H9 (cell line): ENCODE measurements around the gene MROH7. TPM values are rescaled to one million over a fixed set of nuclear protein-coding genes. Genes with fewer than 3 reads are reported as not detected.

Experiments
- DNase-seq: peaks from one replicate; pipeline ENCODE4 v3.0.0-alpha.2; 2017
- H2AFZ ChIP-seq: one replicate; pipeline ENCODE4 v1.6.1; 2013; ENCODE audit warnings: mild to moderate bottlenecking, low read length, control low read depth, moderate library complexity
- H2AK5ac ChIP-seq: 2 replicates; pipeline ENCODE4 v1.6.1; 2013; ENCODE audit warnings: low read length, control low read depth, mixed read lengths; ENCODE audit not compliant: insufficient read length
- H2BK120ac ChIP-seq: one replicate; pipeline ENCODE4 v1.6.1; 2013; ENCODE audit warnings: low read depth, mild to moderate bottlenecking, low read length, control low read depth, inconsistent platforms; ENCODE audit not compliant: poor library complexity, severe bottlenecking
- H2BK12ac ChIP-seq: 2 replicates; pipeline ENCODE4 v1.6.1; 2013; ENCODE audit warnings: low read length, control low read depth, mixed read lengths, low read depth; ENCODE audit not compliant: insufficient read length
- H2BK15ac ChIP-seq: 2 replicates; pipeline ENCODE4 v1.6.1; 2013; ENCODE audit warnings: low read depth, low read length, control low read depth
- H2BK20ac ChIP-seq: one replicate; pipeline ENCODE4 v1.6.1; 2013; ENCODE audit warnings: low read depth, mild to moderate bottlenecking, low read length, control low read depth, inconsistent platforms; ENCODE audit not compliant: poor library complexity, severe bottlenecking
- H2BK5ac ChIP-seq: 2 replicates; pipeline ENCODE4 v1.6.1; 2013; ENCODE audit warnings: low read length, control low read depth, mixed read lengths; ENCODE audit not compliant: insufficient read length
- H3K14ac ChIP-seq: 2 replicates; pipeline ENCODE4 v1.6.1; 2013; ENCODE audit warnings: low read length, control low read depth; ENCODE audit not compliant: insufficient read depth
- H3K18ac ChIP-seq: 2 replicates; pipeline ENCODE4 v1.6.1; 2013; ENCODE audit warnings: low read depth, mild to moderate bottlenecking, mixed read lengths, low read length, control low read depth; ENCODE audit not compliant: insufficient read length
- H3K23ac ChIP-seq: 2 replicates; pipeline ENCODE4 v1.6.1; 2013; ENCODE audit warnings: low read length, control low read depth, mixed read lengths, low read depth; ENCODE audit not compliant: insufficient read length
- H3K23me2 ChIP-seq: 2 replicates; pipeline ENCODE4 v1.6.1; 2013; ENCODE audit warnings: low read depth, mild to moderate bottlenecking, mixed read lengths, low read length, control low read depth; ENCODE audit not compliant: insufficient read length, poor library complexity, severe bottlenecking
- H3K27ac ChIP-seq: 2 replicates; pipeline ENCODE4 v1.5.1; 2013; ENCODE audit warnings: low read length, control low read depth, mixed read lengths, low read depth; ENCODE audit not compliant: insufficient read length
- H3K27me3 ChIP-seq: 2 replicates; pipeline ENCODE4 v1.6.1; 2013; ENCODE audit warnings: low read length, control low read depth, inconsistent platforms; ENCODE audit not compliant: insufficient read depth
- H3K4ac ChIP-seq: 2 replicates; pipeline ENCODE4 v1.6.1; 2013; ENCODE audit warnings: low read depth, mild to moderate bottlenecking, control low read depth, inconsistent platforms, low read length, moderate library complexity
- H3K4me1 ChIP-seq: 2 replicates; pipeline ENCODE4 v1.6.1; 2013; ENCODE audit warnings: low read length, control low read depth, inconsistent platforms; ENCODE audit not compliant: insufficient read depth
- H3K4me2 ChIP-seq: 2 replicates; pipeline ENCODE4 v1.6.1; 2013; ENCODE audit warnings: low read length, control low read depth, mixed read lengths; ENCODE audit not compliant: insufficient read length, insufficient read depth
- H3K56ac ChIP-seq: 2 replicates; pipeline ENCODE4 v1.6.1; 2013; ENCODE audit warnings: low read depth, mild to moderate bottlenecking, mixed read lengths, low read length, control low read depth; ENCODE audit not compliant: insufficient read length
- H3K79me1 ChIP-seq: 2 replicates; pipeline ENCODE4 v1.6.1; 2013; ENCODE audit warnings: low read depth, mild to moderate bottlenecking, moderate library complexity, low read length, control low read depth, inconsistent platforms; ENCODE audit not compliant: insufficient read depth, poor library complexity, severe bottlenecking
- H3K79me2 ChIP-seq: 2 replicates; pipeline ENCODE4 v1.6.1; 2013; ENCODE audit warnings: low read length, control low read depth, inconsistent platforms; ENCODE audit not compliant: insufficient read depth
- H3K9ac ChIP-seq: 2 replicates; pipeline ENCODE4 v1.6.1; 2013; ENCODE audit warnings: low read length, control low read depth, mixed read lengths; ENCODE audit not compliant: insufficient read length; ENCODE audit errors: extremely low read depth
- H3K9me3 ChIP-seq: one replicate; pipeline ENCODE4 v1.6.1; 2013; ENCODE audit warnings: low read depth, low read length, inconsistent platforms; ENCODE audit not compliant: control insufficient read depth
- H3T11ph ChIP-seq: one replicate; pipeline ENCODE4 v1.6.1; 2013; ENCODE audit warnings: mild to moderate bottlenecking, low read length, control low read depth, inconsistent platforms
- H4K20me1 ChIP-seq: one replicate; pipeline ENCODE4 v1.6.1; 2013; ENCODE audit not compliant: control insufficient read depth, insufficient read length, insufficient read depth
- H4K5ac ChIP-seq: 2 replicates; pipeline ENCODE4 v1.6.1; 2013; ENCODE audit warnings: low read depth, mild to moderate bottlenecking, mixed read lengths, low read length, control low read depth; ENCODE audit not compliant: insufficient read length
- H4K8ac ChIP-seq: replicated peaks from 2 replicates; pipeline ENCODE4 v1.6.1; 2013; ENCODE audit warnings: low read length, control low read depth, mixed read lengths, low read depth; ENCODE audit not compliant: insufficient read length
- H4K91ac ChIP-seq: 2 replicates; pipeline ENCODE4 v1.6.1; 2013; ENCODE audit warnings: low read depth, mild to moderate bottlenecking, moderate library complexity, mixed read lengths, low read length, control low read depth; ENCODE audit not compliant: insufficient read length
- H3K27ac Mint-ChIP-seq, 3 experiments: 2 replicates in 2 of 3; 3 replicates in 1 of 3; pipeline ENCODE4 v1.8.0; 2020 to 2021; ENCODE audit warnings: mixed read lengths in 3 of 3, mild to moderate bottlenecking in 1 of 3, moderate library complexity in 1 of 3
- H3K27me3 Mint-ChIP-seq: 2 replicates; pipeline ENCODE4 v1.8.0; 2021; ENCODE audit warnings: low read depth, mild to moderate bottlenecking, moderate library complexity, mixed read lengths
- H3K36me3 Mint-ChIP-seq, 3 experiments: 2 replicates in 2 of 3; 3 replicates in 1 of 3; pipeline ENCODE4 v1.8.0; 2020 to 2021; ENCODE audit warnings: low read depth in 3 of 3, mixed read lengths in 3 of 3; ENCODE audit not compliant: insufficient read depth in 1 of 3
- H3K4me1 Mint-ChIP-seq, 2 experiments: 2 replicates each; pipeline ENCODE4 v1.8.0; 2020; ENCODE audit warnings: mixed read lengths in 2 of 2
- H3K4me3 Mint-ChIP-seq, 2 experiments: 2 replicates in 1 of 2; 3 replicates in 1 of 2; pipeline ENCODE4 v1.8.0; 2020 to 2021; ENCODE audit warnings: mild to moderate bottlenecking in 2 of 2, mixed read lengths in 2 of 2, moderate library complexity in 1 of 2
- H3K9me3 Mint-ChIP-seq, 2 experiments: 2 replicates in 1 of 2; 3 replicates in 1 of 2; pipeline ENCODE4 v1.8.0; 2020; ENCODE audit warnings: mild to moderate bottlenecking in 2 of 2, mixed read lengths in 2 of 2, moderate library complexity in 1 of 2
- WGBS: extraction: QIAGEN DNeasy Blood & Tissue Kit; methylation state at CpG from one replicate; pipeline ENCODE4 v1.1.7; 2013; ENCODE audit warnings: missing lambda C conversion rate, low lambda C conversion rate, mixed read lengths; ENCODE audit not compliant: insufficient read length; ENCODE audit errors: extremely low coverage; 5-methylcytosine and 5-hydroxymethylcytosine counted together
- total RNA-seq: library from RNA; stranded (reverse); gene quantifications from 2 replicates; pipeline ENCODE4 v1.2.1, GENCODE V29; 2021
- TF ChIP-seq, protein P1 (sequence below): fragments of 200-600 bp; sonication (generic); conservative IDR thresholded peaks from 3 replicates; pipeline ENCODE4 v1.8.0; 2021; ENCODE audit warnings: antibody characterized with exemption, mild to moderate bottlenecking

The MROH7 gene
- total RNA-seq, 1 experiment from 2014 or later, result 0.09 TPM

GRCh38 chr1:54711536-54711935 lies 70.0 kb downstream of the MROH7 start:
- Histone ChIP-seq H2BK12ac (no peak overlapping the region), H2BK15ac (no peak overlapping the region), H3K4me1 (no peaks in the 10 kb centered on the region), H3T11ph (no peak overlapping the region), H2BK5ac (no peak overlapping the region), H3K14ac (no peak overlapping the region), H4K20me1 (no peaks in the 10 kb centered on the region), H3K79me1 (no peaks in the 10 kb centered on the region), H3K79me2 (no peaks in the 10 kb centered on the region), H3K27me3 (no peaks in the 10 kb centered on the region; the same call in 1 of the 2 replicates), H3K23me2 (peaks cover 7% of the 10 kb centered on the region), H3K18ac (no peak overlapping the region), H3K4ac (no peak overlapping the region), H2AFZ (no peak overlapping the region), H2AK5ac (no peak overlapping the region), H3K56ac (no peak overlapping the region), H2BK120ac (no peak overlapping the region), H4K5ac (no peak overlapping the region), H4K91ac (no peak overlapping the region), H3K23ac (no peak overlapping the region), H2BK20ac (no peak overlapping the region), H3K27ac (no peak overlapping the region), H3K9me3 (no peaks in the 10 kb centered on the region), H3K4me2 (no peak overlapping the region), H3K9ac (no peak overlapping the region), H4K8ac (no peak overlapping the region)
- WGBS, result no CpG with 5 or more reads among the region's 10 CpGs
- no peak overlapping the region for H3K4me3 Mint-ChIP-seq
- peaks cover 16% of the 10 kb centered on the region in 2 experiments for H3K4me1 Mint-ChIP-seq
- no peaks in the 10 kb centered on the region for H3K9me3 Mint-ChIP-seq
- no peak for DNase-seq
- peaks cover 59% of the 10 kb centered on the region for H3K27me3 Mint-ChIP-seq
- TF ChIP-seq, protein P1, sequence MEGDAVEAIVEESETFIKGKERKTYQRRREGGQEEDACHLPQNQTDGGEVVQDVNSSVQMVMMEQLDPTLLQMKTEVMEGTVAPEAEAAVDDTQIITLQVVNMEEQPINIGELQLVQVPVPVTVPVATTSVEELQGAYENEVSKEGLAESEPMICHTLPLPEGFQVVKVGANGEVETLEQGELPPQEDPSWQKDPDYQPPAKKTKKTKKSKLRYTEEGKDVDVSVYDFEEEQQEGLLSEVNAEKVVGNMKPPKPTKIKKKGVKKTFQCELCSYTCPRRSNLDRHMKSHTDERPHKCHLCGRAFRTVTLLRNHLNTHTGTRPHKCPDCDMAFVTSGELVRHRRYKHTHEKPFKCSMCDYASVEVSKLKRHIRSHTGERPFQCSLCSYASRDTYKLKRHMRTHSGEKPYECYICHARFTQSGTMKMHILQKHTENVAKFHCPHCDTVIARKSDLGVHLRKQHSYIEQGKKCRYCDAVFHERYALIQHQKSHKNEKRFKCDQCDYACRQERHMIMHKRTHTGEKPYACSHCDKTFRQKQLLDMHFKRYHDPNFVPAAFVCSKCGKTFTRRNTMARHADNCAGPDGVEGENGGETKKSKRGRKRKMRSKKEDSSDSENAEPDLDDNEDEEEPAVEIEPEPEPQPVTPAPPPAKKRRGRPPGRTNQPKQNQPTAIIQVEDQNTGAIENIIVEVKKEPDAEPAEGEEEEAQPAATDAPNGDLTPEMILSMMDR, result no peak
- no peak overlapping the region for H3K27ac Mint-ChIP-seq
- no peaks in the 10 kb centered on the region for H3K36me3 Mint-ChIP-seq
